ENCODE measurements around the gene VWC2.

The VWC2 gene

DNA sequence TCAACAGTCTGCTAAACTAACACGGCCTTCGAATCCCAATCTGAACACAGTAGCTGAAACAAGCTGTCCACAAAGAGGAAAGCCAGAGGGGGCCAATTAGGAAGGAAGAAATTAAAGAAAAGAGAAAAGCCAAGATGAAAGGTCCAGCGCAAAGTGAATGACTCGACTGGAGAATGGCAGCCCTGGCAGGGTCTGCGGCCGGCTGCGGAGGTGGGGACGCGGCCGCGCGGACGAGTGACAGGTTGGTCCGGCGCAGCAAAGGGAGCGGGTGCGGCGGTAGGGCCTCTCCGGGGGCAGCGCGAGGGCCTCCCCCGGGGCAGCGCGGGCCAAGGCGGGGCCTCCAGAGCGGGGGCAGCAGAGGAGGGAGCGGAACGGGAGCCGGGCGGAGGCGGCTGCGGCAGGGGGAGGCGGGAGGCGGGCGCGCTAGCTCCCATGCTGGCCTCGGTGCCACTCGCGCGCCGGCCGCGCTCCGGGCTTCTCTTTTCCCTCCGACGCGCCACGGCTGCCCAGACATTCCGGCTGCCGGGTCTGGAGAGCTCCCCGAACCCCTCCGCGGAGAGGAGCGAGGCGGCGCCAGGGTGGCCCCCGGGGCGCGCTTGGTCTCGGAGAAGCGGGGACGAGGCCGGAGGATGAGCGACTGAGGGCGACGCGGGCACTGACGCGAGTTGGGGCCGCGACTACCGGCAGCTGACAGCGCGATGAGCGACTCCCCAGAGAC, at the start of gene VWC2:
Gene VWC2 (plus strand): TSS at position 421 of the 718 bp plus-strand sequence. CDS start 1,798 bp downstream, outside the sequence.
- H3K4me1 Mint-ChIP-seq (ENCODE audit: low read depth), result peaks cover 9% of the 10 kb centered on the region
- no peak within 1 kb of the TSS for H3K27ac Mint-ChIP-seq
- H3K36me3 Mint-ChIP-seq (ENCODE audit: low read depth), result no peaks in the 10 kb centered on the region
- no peaks in the 10 kb centered on the region for H3K9me3 Mint-ChIP-seq
- H3K27me3 Mint-ChIP-seq, result peaks cover 53% of the 10 kb centered on the region
- no peak within 1 kb of the TSS for H3K4me3 Mint-ChIP-seq

DNA sequence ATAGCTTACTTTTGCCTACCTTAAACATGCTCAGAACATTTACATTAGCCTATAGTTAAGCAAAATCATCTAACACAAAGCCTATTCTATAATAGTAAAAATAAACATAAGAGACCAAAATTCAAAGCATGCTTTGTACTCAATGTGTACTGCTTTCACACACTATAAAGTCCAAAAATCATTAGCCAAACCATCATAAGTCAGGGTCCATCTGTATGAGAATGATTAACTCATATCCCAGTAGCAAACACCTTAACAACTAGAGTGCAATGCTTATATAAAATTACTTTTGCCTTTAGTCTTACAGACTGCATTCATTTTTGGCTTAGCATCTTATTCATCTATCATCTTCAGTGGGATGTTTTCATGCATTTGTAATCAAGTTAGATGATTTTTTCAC, 49.4 kb upstream of the VWC2 start:
- Mint-ChIP-seq H3K9me3 (no peaks in the 10 kb centered on the region), H3K36me3 (ENCODE audit: low read depth) (no peaks in the 10 kb centered on the region), H3K27ac (no peak overlapping the region)

DNA sequence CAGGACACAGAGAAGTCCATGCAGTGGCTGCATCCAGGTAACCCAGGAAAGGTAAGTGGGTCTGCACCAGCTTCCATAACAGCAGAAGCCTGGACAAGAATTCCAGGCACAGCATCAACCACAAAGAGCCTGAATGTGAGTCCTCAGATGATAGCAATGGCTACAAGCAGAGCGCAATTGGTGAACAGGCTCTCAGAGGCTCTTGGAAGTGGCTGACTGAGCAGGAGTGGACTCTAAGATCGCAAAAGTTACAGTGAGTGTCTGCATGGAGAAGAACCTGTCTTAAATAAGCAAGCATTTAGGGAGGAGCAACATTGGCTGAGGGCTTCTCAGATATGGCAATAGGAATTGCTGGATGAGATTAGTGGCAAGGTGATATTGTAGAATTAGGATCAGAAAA, 41.6 kb upstream of the VWC2 start:
- no peaks in the 10 kb centered on the region for H3K36me3 Mint-ChIP-seq (ENCODE audit: low read depth)

More for the DNA sequence above, 49.4 kb upstream of the VWC2 start:
- H3K4me3 Mint-ChIP-seq, result no peak overlapping the region
- no peaks in the 10 kb centered on the region for H3K27me3 Mint-ChIP-seq
- no peaks in the 10 kb centered on the region for H3K4me1 Mint-ChIP-seq (ENCODE audit: low read depth)

GRCh38 chr7:49762666-49763065, 10.8 kb upstream of the VWC2 start:
- no peak overlapping the region for H3K4me3 Mint-ChIP-seq
- no peaks in the 10 kb centered on the region for H3K27me3 Mint-ChIP-seq
- H3K4me1 Mint-ChIP-seq (ENCODE audit: low read depth), result no peaks in the 10 kb centered on the region
- H3K27ac Mint-ChIP-seq, result no peak overlapping the region
- no peaks in the 10 kb centered on the region for H3K9me3 Mint-ChIP-seq
- no peaks in the 10 kb centered on the region for H3K36me3 Mint-ChIP-seq (ENCODE audit: low read depth)

More for the DNA sequence above, 41.6 kb upstream of the VWC2 start:
- H3K27ac Mint-ChIP-seq, result no peak overlapping the region
- no peaks in the 10 kb centered on the region for H3K9me3 Mint-ChIP-seq
- no peaks in the 10 kb centered on the region for H3K4me1 Mint-ChIP-seq (ENCODE audit: low read depth)
- no peaks in the 10 kb centered on the region for H3K27me3 Mint-ChIP-seq
- H3K4me3 Mint-ChIP-seq, result no peak overlapping the region

- Mint-ChIP-seq H3K4me1 (ENCODE audit: low read depth) (no peaks in the 10 kb centered on the region), H3K27me3 (no peaks in the 10 kb centered on the region), H3K4me3 (no peak overlapping the region)
Observed at GRCh38 chr7:49763791-49764190, 9.6 kb upstream of the VWC2 start.

GRCh38 chr7:49766966-49767365, 6.5 kb upstream of the VWC2 start:
- no peak overlapping the region for H3K4me3 Mint-ChIP-seq
- H3K27me3 Mint-ChIP-seq, result peaks cover 19% of the 10 kb centered on the region
- no peaks in the 10 kb centered on the region for H3K9me3 Mint-ChIP-seq

More at GRCh38 chr7:49763791-49764190, 9.6 kb upstream of the VWC2 start:
- Mint-ChIP-seq H3K9me3 (no peaks in the 10 kb centered on the region), H3K27ac (no peak overlapping the region), H3K36me3 (ENCODE audit: low read depth) (no peaks in the 10 kb centered on the region)

DNA sequence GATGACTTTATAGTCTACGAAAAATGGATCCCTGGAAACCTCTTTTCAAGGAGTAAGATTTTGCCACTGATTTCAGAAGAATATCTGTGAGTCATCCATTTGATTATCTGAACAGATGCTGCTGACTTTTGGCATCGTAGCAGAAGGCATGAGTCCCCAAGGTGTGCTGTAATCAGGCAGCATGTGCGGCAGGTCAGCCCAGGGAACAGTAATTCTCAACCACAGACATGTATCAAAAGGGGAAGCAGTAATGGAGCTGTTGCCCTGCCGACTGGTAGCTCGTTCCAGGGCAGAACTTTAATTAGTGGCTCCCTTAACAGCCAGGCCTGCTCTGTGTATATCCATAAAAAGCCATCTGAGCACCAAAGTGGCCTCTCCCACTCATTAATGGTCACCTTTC, 5.7 kb upstream of the VWC2 start:
- peaks cover 27% of the 10 kb centered on the region for H3K27me3 Mint-ChIP-seq
- H3K27ac Mint-ChIP-seq, result no peak overlapping the region
- H3K4me3 Mint-ChIP-seq, result no peak overlapping the region
- no peaks in the 10 kb centered on the region for H3K9me3 Mint-ChIP-seq
- peaks cover under 1% of the 10 kb centered on the region for H3K4me1 Mint-ChIP-seq (ENCODE audit: low read depth)
- H3K36me3 Mint-ChIP-seq (ENCODE audit: low read depth), result no peaks in the 10 kb centered on the region

More at GRCh38 chr7:49766966-49767365, 6.5 kb upstream of the VWC2 start:
- H3K36me3 Mint-ChIP-seq (ENCODE audit: low read depth), result no peaks in the 10 kb centered on the region
- H3K4me1 Mint-ChIP-seq (ENCODE audit: low read depth), result no peaks in the 10 kb centered on the region
- H3K27ac Mint-ChIP-seq, result no peak overlapping the region

DNA sequence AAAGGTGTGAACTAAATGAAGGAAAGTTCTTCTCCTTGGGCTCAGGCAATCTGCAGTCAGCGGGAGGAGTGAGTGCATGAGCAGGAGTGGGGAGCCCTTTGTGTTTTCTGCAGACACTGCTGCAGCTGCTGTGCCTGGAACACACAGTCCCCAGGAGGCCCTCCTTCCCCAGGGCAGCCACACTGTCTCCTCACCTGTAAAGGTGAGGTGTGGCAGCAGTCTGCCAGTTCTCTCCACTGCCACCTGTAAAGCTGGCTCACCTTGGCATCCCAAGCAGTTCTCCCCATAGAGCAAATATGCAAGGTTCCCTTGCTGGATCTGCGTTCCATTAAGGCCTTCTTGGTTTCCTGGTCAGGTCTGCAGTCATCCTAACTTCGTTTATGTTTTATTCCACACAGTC, 5.2 kb upstream of the VWC2 start:
- no peak overlapping the region for H3K27ac Mint-ChIP-seq
- H3K36me3 Mint-ChIP-seq (ENCODE audit: low read depth), result no peaks in the 10 kb centered on the region
- H3K9me3 Mint-ChIP-seq, result no peaks in the 10 kb centered on the region
- H3K27me3 Mint-ChIP-seq, result peaks cover 32% of the 10 kb centered on the region
- no peak overlapping the region for H3K4me3 Mint-ChIP-seq
- peaks cover 5% of the 10 kb centered on the region for H3K4me1 Mint-ChIP-seq (ENCODE audit: low read depth)

DNA sequence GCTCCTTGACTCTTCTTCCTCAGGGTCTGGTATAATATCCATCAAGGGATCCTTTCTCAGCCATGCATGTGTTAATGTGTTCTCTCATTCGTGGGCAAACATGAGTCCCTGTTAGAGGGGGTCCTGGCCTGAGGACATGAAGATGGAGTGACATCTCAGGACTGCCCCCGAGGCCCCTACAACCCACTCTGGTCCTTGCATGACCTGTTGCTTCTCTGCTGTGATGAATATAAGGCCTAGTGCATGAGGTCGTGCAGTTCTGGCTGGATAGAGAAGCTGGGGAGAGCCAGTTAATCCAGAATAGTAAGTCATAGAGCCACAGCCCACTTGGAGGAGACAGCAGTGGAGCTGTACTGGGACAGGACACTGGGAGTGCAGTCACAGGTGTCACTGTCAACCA, 4.6 kb upstream of the VWC2 start:
- H3K9me3 Mint-ChIP-seq, result no peaks in the 10 kb centered on the region
- no peaks in the 10 kb centered on the region for H3K36me3 Mint-ChIP-seq (ENCODE audit: low read depth)

GRCh38 chr7:49769285-49769857, 4.1 kb upstream of the VWC2 start:
- H3K27ac Mint-ChIP-seq, result no peak overlapping the region
- H3K36me3 Mint-ChIP-seq (ENCODE audit: low read depth), result no peaks in the 10 kb centered on the region
- peaks cover 33% of the 10 kb centered on the region for H3K27me3 Mint-ChIP-seq
- H3K4me1 Mint-ChIP-seq (ENCODE audit: low read depth), result peaks cover 5% of the 10 kb centered on the region
- no peak overlapping the region for H3K4me3 Mint-ChIP-seq
- H3K9me3 Mint-ChIP-seq, result no peaks in the 10 kb centered on the region

More for the DNA sequence above, 4.6 kb upstream of the VWC2 start:
- Mint-ChIP-seq H3K27ac (no peak overlapping the region), H3K4me3 (no peak overlapping the region), H3K27me3 (peaks cover 33% of the 10 kb centered on the region), H3K4me1 (ENCODE audit: low read depth) (peaks cover 5% of the 10 kb centered on the region)

GRCh38 chr7:49770838-49771237, 2.6 kb upstream of the VWC2 start:
- peaks cover 9% of the 10 kb centered on the region for H3K4me1 Mint-ChIP-seq (ENCODE audit: low read depth)
- no peak overlapping the region for H3K4me3 Mint-ChIP-seq
- H3K36me3 Mint-ChIP-seq (ENCODE audit: low read depth), result no peaks in the 10 kb centered on the region
- H3K9me3 Mint-ChIP-seq, result no peaks in the 10 kb centered on the region
- H3K27ac Mint-ChIP-seq, result no peak overlapping the region
- H3K27me3 Mint-ChIP-seq, result peaks cover 37% of the 10 kb centered on the region

DNA sequence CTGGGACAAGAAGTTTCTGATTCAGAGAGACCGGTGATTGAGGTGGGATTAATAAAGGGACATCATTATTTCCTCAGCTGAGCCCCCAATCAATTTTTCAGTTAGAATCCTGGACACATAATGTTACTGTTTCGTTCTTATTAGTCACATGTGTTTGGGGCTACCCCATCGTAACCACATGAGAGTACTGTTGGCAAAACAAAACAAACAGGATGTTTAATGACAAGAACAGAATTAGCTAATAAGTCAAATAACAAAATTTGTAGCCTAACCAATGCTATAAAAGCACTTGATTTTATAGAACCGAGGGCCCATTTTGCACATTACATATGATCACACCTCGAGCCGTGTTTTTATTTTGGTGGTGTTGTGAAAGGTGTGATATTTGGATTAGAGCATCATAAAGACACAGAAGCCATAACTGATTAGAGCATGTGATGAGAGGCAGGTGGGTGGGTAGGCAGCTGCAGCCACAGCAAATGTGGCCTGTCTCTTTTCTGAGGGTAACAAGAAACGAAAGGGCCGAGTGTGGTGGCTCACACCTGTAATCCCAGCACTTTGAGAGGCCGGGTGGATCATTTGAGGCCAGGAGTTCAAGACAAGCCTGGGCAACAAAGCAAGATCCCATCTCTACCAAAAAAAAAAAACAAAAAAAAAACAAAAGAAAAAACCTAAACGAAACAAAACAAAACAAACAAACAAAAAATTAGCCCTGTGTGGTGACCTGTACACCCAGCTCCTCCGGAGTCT, 1.8 kb upstream of the VWC2 start:
- no peaks in the 10 kb centered on the region for H3K9me3 Mint-ChIP-seq
- H3K4me3 Mint-ChIP-seq, result no peak overlapping the region
- H3K27me3 Mint-ChIP-seq, result peaks cover 44% of the 10 kb centered on the region
- no peaks in the 10 kb centered on the region for H3K36me3 Mint-ChIP-seq (ENCODE audit: low read depth)
- H3K27ac Mint-ChIP-seq, result no peak overlapping the region
- H3K4me1 Mint-ChIP-seq (ENCODE audit: low read depth), result peaks cover 9% of the 10 kb centered on the region

DNA sequence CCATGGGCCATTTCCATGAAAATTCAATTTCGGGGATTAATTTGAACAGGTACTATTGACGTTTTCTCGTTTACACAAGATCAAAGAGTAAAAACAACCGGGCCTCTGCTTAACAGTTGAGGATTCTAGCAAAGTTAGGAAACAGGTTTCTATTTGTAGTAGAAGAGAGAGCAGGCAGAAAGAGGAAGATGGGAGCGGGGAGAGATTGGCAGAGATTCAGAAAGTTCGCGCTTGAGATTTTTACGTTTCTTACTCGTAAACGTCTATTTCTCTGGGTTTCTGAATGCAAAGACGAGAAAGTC, 571 bp upstream of the VWC2 start:
- Mint-ChIP-seq H3K36me3 (ENCODE audit: low read depth) (no peaks in the 10 kb centered on the region), H3K27ac (no peak overlapping the region), H3K4me1 (ENCODE audit: low read depth) (peaks cover 9% of the 10 kb centered on the region), H3K4me3 (no peak overlapping the region), H3K9me3 (no peaks in the 10 kb centered on the region), H3K27me3 (peaks cover 51% of the 10 kb centered on the region)

- Mint-ChIP-seq H3K4me3 (no peak overlapping the region), H3K4me1 (ENCODE audit: low read depth) (peaks cover 9% of the 10 kb centered on the region), H3K9me3 (no peaks in the 10 kb centered on the region), H3K27ac (no peak overlapping the region), H3K36me3 (ENCODE audit: low read depth) (no peaks in the 10 kb centered on the region), H3K27me3 (peaks cover 53% of the 10 kb centered on the region)
Observed at GRCh38 chr7:49773936-49774458, 559 bp downstream of the VWC2 start.

- Mint-ChIP-seq H3K4me1 (ENCODE audit: low read depth) (peaks cover 9% of the 10 kb centered on the region), H3K27me3 (peaks cover 57% of the 10 kb centered on the region), H3K9me3 (no peaks in the 10 kb centered on the region), H3K27ac (no peak overlapping the region), H3K4me3 (no peak overlapping the region), H3K36me3 (ENCODE audit: low read depth) (no peaks in the 10 kb centered on the region)
Observed at GRCh38 chr7:49774459-49775064, 1.1 kb downstream of the VWC2 start.

All from stimulated activated naive CD8-positive, alpha-beta T cell treated with anti-CD3 and anti-CD28 coated beads, Interleukin-15, Interleukin-2, amounts not matched to agents 100 ng/mL and 50 ng/mL, for 24 hours (primary cell).